Vagina (tissue), 2 donors: ENCODE results near the gene C19orf33.

Experiments
- POLR2A ChIP-seq, 2 donors: fragments of 450-650 bp; IDR thresholded peaks; one replicate each; pipeline ENCODE4 v1.6.1; 2017; ENCODE audit warnings: antibody characterized with exemption in 2 of 2, mild to moderate bottlenecking in 2 of 2, moderate library complexity in 2 of 2
- TF ChIP-seq, protein P1 (sequence below), 3 experiments: fragments of 450-650 bp in 2 of 3; fragments of 200-600 bp in 1 of 3; sonication (generic) in 1 of 3; IDR thresholded peaks; one replicate each; pipeline ENCODE4 v1.5.1; 2017 to 2019; ENCODE audit warnings: antibody characterized with exemption in 3 of 3, mild to moderate bottlenecking in 2 of 3, moderate library complexity in 2 of 3

DNA sequence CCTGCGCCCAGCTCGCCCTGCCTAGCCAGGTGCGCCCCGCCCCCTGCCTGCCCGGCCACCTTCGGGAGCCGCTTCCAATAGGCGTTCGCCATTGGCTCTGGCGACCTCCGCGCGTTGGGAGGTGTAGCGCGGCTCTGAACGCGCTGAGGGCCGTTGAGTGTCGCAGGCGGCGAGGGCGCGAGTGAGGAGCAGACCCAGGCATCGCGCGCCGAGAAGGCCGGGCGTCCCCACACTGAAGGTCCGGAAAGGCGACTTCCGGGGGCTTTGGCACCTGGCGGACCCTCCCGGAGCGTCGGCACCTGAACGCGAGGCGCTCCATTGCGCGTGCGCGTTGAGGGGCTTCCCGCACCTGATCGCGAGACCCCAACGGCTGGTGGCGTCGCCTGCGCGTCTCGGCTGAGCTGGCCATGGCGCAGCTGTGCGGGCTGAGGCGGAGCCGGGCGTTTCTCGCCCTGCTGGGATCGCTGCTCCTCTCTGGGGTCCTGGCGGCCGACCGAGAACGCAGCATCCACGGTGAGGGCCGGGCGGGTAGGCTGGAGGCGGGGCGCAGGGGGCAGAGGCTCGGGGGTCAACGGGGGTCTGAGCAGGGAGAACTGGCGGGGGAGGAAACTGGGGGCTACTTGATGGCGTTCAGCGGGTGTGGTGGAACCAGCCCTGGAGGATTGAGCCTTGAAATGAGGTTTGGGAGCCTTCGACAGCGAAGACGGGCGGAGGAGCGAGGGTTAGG lies 39.4 kb upstream of the C19orf33 start, which contains the start of gene SPINT2:
- peak in 1 of 2 donors; percentile 53 for TF ChIP-seq POLR2A (IDR thresholded peaks at IDR 0.05)
- TF ChIP-seq, protein P1, sequence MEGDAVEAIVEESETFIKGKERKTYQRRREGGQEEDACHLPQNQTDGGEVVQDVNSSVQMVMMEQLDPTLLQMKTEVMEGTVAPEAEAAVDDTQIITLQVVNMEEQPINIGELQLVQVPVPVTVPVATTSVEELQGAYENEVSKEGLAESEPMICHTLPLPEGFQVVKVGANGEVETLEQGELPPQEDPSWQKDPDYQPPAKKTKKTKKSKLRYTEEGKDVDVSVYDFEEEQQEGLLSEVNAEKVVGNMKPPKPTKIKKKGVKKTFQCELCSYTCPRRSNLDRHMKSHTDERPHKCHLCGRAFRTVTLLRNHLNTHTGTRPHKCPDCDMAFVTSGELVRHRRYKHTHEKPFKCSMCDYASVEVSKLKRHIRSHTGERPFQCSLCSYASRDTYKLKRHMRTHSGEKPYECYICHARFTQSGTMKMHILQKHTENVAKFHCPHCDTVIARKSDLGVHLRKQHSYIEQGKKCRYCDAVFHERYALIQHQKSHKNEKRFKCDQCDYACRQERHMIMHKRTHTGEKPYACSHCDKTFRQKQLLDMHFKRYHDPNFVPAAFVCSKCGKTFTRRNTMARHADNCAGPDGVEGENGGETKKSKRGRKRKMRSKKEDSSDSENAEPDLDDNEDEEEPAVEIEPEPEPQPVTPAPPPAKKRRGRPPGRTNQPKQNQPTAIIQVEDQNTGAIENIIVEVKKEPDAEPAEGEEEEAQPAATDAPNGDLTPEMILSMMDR (IDR thresholded peaks at IDR 0.05): no peak
